ENCODE data around the gene NXF1. TPM values are rescaled to one million over a fixed set of nuclear protein-coding genes. Genes with fewer than 3 reads are reported as not detected.
A peak's percentile ranks its signal among the peaks of the same experiment; 100 is the strongest.

The NXF1 gene
- total and polyA plus RNA-seq, 2 of the 13 experiments (the other 11 are each of a cell fraction or from before 2014, with no cell fraction given), result 30.4 to 30.9 TPM

- TF ChIP-seq PHB2 (IDR thresholded peaks at IDR 0.05; ENCODE audit: partially characterized antibody), result no peak
- TF ChIP-seq CREB1 (IDR thresholded peaks at IDR 0.05), result peak; percentile 96
- TF ChIP-seq CREB1 (CRISPR knock-in tag; IDR thresholded peaks at IDR 0.05), result peak; percentile 95
- no peak for TF ChIP-seq ZNF33A (CRISPR knock-in tag; IDR thresholded peaks at IDR 0.05; ENCODE audit: borderline replicate concordance)
- TF ChIP-seq MIXL1 (CRISPR knock-in tag; IDR thresholded peaks at IDR 0.05), result peak; percentile 66; the same call in 1 of the 2 replicates
- no peak for TF ChIP-seq SKIL (CRISPR knock-in tag; IDR thresholded peaks at IDR 0.05; ENCODE audit: borderline replicate concordance)
- TF ChIP-seq, protein P1, sequence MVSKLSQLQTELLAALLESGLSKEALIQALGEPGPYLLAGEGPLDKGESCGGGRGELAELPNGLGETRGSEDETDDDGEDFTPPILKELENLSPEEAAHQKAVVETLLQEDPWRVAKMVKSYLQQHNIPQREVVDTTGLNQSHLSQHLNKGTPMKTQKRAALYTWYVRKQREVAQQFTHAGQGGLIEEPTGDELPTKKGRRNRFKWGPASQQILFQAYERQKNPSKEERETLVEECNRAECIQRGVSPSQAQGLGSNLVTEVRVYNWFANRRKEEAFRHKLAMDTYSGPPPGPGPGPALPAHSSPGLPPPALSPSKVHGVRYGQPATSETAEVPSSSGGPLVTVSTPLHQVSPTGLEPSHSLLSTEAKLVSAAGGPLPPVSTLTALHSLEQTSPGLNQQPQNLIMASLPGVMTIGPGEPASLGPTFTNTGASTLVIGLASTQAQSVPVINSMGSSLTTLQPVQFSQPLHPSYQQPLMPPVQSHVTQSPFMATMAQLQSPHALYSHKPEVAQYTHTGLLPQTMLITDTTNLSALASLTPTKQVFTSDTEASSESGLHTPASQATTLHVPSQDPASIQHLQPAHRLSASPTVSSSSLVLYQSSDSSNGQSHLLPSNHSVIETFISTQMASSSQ (IDR thresholded peaks at IDR 0.05; ENCODE audit: low read depth), result no peak
- TF ChIP-seq, protein P1 (CRISPR knock-in tag; IDR thresholded peaks at IDR 0.05; ENCODE audit: borderline replicate concordance), result peak; percentile 75
- TF ChIP-seq, protein P2, sequence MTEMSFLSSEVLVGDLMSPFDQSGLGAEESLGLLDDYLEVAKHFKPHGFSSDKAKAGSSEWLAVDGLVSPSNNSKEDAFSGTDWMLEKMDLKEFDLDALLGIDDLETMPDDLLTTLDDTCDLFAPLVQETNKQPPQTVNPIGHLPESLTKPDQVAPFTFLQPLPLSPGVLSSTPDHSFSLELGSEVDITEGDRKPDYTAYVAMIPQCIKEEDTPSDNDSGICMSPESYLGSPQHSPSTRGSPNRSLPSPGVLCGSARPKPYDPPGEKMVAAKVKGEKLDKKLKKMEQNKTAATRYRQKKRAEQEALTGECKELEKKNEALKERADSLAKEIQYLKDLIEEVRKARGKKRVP (CRISPR knock-in tag; IDR thresholded peaks at IDR 0.05), result peak in 1 of 2 experiments; percentile 54; a peak in 1 of 4 replicates
- TF ChIP-seq ZBTB38 (CRISPR knock-in tag; IDR thresholded peaks at IDR 0.05), result peak; percentile 88
- no peak for TF ChIP-seq NFE2 (CRISPR knock-in tag; IDR thresholded peaks at IDR 0.05)
- TF ChIP-seq, protein P3, sequence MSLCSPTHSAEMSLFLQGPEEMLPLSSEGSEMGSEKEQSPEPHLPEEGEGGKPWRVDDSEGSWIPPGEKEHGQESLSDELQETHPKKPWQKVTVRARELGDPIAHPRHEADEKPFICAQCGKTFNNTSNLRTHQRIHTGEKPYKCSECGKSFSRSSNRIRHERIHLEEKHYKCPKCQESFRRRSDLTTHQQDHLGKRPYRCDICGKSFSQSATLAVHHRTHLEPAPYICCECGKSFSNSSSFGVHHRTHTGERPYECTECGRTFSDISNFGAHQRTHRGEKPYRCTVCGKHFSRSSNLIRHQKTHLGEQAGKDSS (CRISPR knock-in tag; IDR thresholded peaks at IDR 0.05; ENCODE audit: borderline replicate concordance, low read depth), result peak; percentile 96; the same call in 1 of the 2 replicates
- no peak; the same call in 1 of the 2 replicates for TF ChIP-seq RNF2 (conservative IDR thresholded peaks at IDR 0.05; ENCODE audit: low read depth)
- TF ChIP-seq IKZF4 (CRISPR knock-in tag; IDR thresholded peaks at IDR 0.05; ENCODE audit: borderline replicate concordance, low read depth, not compliant biosample characterization), result peak; percentile 44
- peak; percentile 87 for TF ChIP-seq ZNF768 (CRISPR knock-in tag; IDR thresholded peaks at IDR 0.05)
- TF ChIP-seq, protein P4, sequence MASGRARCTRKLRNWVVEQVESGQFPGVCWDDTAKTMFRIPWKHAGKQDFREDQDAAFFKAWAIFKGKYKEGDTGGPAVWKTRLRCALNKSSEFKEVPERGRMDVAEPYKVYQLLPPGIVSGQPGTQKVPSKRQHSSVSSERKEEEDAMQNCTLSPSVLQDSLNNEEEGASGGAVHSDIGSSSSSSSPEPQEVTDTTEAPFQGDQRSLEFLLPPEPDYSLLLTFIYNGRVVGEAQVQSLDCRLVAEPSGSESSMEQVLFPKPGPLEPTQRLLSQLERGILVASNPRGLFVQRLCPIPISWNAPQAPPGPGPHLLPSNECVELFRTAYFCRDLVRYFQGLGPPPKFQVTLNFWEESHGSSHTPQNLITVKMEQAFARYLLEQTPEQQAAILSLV (CRISPR knock-in tag; IDR thresholded peaks at IDR 0.05; ENCODE audit: borderline replicate concordance), result peak; percentile 82
- no peak for TF ChIP-seq SNRNP70 (IDR thresholded peaks at IDR 0.05; ENCODE audit: low read depth, low read length)
- peak; percentile 93 for TF ChIP-seq GATA4 (IDR thresholded peaks at IDR 0.05; ENCODE audit: borderline replicate concordance, low read depth)
- TF ChIP-seq TP53 (CRISPR knock-in tag; conservative IDR thresholded peaks at IDR 0.05), result 0 out of 2 replicates have a peak, but pooled peaks have one; percentile 57
- TF ChIP-seq TAF15 (IDR thresholded peaks at IDR 0.05; ENCODE audit: low read depth, low read length, poor library complexity, severe bottlenecking), result peak; percentile 86
Measured at GRCh38 chr11:62805076-62805892, at the start of gene NXF1 (continued).
